Germinal center (tissue), 1 donor: ENCODE results near the gene GRID2IP.

Experiments used
- DNase-seq: peaks from one replicate; pipeline ENCODE4 v3.0.0; 2012; ENCODE audit warnings: mixed read lengths, low spot score

The GRID2IP gene

DNA sequence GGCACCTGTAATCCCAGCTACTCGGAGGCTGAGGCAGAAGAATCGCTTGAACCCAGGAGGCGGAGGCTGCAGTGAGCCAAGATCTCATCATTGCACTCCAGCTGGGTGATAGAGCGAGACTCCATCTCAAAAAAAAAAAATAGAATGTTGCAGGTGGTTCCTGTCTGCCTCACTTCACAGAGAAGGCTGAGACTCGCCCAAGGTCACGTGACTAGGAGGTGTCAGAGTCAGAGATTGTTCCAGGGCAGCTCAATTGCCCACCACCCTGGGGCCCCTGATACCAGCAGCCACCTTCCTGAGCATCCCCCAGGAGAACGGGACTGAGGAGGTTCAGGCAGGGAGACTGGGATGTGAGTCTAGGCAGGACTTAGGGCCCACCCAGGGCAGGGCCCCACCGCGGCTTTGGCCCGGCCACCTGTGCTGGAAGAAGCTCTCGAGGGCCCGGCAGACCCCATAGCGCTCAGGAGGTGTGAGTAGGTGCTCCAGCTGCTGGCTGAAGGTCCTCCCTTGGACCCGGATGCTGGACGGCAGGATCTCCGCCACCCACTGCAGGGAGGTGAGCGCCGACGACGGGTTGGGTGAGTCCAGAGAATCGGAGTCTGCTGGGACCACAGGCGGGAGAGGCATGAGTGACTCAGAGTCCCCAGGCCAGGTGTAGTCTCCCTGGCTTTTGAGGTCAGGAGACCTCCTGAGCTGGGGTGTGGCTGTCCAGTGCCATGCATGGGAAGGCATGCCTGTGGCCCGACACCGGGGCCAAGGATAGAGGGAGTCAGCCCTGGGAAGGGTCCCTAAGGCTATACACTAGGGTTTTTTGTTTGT, 30.9 kb downstream of the GRID2IP start:
- no peak for DNase-seq

DNA sequence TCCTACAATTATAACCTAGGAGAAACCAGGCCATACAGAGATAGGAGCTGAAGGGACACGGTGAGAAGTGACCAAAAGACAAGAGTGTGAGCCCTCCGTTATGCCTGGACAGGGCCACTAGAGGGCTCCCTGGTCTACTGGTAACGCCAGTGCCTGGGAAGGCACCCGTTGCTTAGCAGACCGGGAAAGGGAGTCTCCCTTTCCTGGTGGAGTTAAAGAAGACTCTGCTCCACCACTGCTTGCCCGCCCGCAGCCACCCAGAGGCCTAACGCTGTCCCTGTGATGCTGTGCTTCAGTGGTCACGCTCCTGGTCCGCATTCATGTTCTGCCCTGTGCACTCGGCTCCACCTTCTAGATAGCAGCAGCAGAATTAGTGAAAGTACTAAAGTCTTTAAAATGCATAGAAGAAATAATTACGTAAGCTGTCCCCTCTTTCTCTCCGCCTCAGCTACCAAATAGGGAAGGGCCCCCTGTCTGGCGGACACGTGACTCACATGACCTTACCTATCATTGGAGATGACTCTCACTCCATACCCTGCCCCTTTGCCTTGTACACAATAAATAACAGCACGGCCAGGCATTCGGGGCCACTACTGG, 34.8 kb downstream of the GRID2IP start:
- no peak for DNase-seq

DNA sequence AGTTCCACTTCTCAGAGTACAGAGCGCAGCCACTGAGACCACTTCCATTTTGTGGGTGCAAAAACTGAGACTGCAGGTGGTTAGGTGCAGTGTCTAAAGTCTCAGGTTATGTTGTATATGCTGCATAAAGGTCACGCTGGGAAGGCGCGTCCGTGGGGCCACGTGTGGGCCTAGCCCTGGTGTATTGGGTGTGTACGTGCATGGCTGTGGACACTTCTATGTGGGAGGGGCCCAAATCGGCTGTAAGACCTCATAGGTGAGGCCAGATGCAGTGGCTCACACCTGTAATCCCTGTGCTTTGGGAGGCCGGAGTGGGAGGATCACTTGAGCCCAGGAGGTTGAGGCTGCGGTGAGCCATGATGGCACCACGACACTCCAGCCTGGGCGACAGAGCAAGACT, 37.7 kb downstream of the GRID2IP start:
- DNase-seq: no peak

DNA sequence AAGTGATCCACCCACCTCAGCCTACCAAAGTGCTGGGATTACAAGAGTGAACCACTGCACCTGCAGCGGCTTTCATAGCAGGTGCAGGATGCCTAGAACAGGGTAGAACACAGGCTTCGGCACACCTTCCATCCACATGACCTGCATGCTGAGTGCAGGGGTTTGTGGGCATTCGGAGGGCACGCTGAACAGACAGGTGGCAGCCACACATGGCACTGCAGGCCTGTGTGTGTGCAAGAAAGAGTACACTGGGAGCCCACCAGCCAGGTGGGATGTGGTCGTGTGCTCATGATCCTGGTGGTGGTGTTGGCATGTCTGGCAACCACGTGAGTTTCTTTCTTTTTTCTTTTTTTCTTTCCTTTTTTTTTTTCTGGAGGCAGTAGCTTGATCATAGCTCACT, 38.4 kb downstream of the GRID2IP start:
- no peak for DNase-seq

DNA sequence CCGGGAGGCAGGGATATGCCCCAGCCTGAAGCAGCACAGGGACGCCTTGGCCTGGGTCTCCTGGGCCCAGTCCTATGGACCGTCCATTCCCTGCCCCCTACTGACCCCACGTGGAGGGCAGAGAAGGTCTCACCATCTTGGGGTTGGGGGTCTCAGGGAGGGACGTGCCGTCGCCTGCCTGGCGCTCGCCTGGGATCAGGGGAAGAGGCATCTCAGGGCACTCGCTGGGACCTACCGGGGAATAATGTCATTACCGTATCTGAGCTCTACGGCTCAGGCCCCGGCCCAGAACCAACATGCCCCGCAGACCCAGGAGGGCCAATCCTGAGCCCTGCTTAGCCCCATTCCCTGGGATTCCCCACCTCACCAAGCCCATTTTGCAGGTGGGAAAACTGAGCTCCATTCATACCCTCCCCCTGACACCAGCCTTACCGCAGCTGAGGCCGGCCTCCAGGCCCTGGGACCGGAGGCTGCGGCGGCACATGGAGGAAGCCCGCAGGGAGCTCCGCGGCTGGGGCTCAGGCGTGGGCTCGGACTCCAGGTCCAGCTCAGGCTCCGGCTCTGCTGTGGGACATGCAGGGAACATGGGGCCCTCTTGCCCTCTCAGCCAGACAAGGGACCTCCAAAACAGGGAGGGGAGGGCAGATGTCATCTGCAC, 40.7 kb downstream of the GRID2IP start:
- no peak for DNase-seq

DNA sequence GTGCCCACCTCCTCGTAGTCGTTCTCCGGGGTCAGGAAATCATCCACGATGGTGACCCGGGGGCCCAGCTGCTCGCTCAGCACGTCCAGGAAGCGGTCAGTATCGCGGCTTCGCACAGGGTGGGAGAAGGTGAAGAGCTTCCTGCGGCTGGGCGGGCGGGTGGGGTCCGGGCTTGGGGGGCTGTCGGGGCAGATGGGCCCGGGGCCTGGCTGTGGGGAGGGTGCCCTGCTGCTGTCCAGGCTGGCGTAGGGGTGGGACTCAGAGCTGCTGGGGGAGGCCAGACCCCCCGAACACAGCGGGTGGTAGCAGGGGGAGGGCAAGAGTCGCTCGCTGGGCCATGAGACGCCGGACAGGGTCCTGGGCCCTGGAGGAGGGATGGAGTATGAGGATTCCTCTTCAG, 42.3 kb downstream of the GRID2IP start:
- DNase-seq: no peak

DNA sequence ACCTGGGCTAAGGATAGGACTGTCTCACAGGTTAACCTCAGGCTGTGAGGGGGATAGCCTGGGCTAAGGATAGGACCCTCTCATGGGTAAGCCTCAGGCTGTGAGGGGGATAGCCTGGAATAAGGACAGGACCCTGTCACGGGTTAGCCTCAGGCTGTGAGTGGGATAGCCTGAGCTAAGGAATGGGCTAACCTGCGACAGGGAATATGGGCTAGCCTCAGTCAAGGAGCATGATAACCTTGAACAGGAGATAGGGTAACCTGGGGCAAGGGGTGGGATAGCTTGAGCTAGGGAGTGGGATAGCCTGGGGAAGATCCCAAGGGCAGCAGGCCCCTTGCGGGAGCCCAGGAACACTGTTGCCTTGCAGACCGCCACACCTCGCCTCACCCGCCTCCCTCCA, 42.7 kb downstream of the GRID2IP start:
- no peak for DNase-seq

DNA sequence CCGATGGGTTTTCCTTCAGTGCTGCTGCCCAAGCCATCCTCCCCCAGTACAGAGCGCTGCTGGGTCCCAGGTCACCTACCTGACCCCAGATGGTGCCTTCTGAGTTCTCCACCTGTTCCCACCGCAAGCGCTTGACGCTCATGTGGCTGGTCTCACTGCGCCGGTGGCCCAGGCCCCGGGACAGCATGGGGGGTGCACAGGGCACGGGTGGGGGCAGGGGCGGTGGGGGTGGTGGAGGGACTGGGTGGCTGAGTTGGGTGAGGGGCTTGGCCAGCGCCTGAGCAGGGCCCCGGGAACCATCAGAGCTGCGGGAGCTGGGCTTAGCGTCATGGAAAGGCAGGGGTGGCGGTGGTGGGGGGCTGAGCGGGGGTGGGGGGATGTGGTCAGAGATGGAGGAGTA, 43.4 kb downstream of the GRID2IP start:
- DNase-seq: no peak

DNA sequence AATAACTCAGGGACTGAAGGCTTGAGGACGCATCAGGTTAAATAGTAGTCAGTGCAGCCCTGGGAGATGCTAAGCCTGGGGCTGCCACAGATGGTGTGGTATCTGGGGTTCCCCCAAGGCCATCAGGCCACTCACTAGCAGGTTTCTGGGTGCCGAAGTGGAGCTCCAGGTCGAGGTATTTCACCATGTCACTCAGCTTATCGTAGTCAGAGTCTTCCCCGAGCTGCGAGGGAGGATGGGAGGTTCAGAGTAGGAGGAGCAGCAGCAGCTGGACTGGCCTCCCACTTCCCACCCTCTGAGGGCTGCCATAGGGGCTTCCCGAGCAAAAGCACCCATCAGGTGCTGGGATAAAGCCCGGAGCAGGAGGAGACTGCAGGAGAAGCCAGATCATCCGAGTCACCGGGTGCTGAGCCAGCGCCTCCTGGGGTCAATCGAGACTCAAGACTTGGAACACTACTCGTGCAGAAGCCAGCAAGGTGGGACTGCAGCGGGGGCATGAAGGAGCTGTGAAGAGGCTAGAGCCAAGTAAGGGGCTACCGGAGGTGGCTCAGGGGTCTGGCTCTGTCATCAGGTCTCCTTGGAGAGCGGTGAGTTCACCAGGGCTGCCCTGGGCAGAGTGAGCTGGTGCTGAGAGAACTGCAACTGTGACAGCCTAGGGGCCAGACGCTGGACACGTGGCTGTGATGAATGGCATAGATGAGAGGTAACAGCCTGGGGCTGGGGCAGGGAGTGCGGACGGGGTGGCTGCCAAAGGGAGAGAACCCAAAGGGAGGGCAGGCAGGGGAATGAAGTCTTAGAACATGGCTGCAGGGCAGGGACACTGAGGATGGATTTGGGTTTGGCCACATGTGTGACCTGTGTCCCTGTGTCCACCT, 45.3 kb downstream of the GRID2IP start:
- DNase-seq: no peak

DNA sequence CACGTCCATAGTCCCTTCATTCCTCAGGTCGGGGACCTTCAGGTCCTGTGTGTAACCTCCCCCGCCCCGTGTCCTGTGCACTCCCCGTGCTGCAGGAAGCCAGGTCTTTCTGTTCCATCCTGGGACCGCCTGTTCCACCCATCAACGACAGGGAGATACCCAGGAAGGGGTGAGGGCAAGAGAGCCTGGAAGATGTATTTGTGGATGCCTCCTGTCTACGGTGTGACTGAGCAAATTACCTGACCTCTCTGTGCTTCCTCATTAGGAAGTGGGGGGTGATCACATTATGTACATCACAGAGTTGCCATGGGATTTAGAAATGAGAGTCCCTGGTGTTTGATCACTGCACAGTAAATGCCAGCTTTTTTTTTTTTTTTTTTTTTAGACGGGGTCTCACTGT, 46.3 kb downstream of the GRID2IP start:
- DNase-seq: no peak

DNA sequence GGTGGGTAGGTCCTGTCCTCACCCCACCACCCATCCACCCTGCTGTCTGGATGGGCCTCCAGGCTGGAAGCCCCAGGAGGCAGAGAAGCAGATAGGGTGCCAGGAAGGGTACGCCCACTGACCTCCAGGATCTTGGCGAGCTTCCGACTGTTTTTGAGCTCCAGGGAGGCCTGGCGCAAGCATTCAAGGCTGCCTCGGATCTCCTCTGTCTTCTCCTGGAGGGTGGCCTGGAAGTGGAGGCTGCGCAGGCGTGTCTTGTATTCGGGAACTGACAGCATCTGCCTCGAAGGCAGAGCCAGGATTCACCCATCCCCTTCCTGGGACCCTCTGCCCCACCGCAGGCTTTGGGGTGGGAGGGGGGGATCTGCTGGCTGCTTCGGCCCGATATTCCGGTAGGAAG, 48.4 kb downstream of the GRID2IP start:
- DNase-seq: no peak

DNA sequence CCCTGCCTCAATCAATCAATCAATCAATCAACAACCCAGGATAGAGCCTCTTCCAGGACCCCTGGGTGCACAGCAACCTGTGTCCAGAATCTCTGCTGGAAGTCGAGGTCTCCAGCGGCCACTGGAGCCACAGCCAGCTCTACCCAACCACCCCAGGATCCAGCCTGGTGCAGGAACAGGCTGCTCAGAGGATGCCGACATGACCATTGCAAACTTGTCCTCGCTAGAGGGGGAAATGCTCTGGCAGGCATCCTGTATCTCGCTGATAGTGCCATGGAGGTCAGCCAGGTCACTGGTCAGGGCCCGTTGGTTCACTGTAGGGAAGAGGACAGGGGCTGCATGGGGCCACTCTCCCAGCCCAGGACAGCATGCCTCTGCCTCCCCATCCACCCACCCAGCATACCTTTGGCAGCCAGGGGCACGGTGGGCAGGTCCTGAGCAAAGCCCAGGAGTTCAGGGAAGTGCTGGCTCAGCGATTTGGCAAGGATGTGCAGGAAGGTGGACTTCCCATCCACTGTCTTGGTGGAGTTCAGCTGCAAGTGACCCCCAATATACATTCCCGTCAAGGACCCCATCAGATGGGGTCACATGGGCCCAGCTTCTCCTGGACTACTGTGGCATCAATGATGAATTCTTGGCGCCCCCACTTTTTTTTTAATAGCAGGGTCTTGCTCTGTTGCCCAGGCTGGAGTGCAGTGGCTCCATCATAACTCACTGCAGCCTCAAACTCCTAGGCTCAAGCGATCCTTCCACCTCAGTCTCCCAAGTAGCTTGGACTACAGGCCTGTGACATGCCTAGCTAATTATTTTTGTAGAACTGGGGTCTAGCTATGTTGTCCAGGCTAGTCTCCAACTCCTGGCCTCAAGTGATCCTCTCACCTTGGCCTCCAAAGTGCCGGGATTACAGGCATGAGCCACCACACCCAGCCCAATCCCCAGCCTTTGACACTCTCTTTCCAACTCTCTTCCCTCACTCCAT, 49.4 kb downstream of the GRID2IP start:
- DNase-seq: no peak

DNA sequence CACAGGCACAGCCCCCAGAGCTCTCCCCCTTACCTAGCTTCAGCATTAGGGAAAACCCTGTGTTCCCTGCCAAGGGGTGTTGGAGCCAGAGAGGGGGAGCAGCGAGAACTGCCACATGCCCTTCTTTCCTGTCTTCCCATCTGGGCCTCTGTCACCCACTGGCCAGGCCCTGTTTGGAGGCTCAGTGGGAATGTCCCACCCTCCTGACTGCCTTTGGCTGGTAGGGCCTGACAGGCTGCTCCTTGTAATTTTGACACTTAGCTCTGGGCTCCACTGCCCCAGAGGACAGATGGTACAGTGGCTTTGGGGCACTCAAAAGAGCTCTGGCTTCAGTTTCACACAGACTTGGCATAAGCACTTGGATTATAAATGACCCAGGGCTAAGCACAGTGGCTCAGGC, 50.6 kb downstream of the GRID2IP start:
- DNase-seq: no peak

DNA sequence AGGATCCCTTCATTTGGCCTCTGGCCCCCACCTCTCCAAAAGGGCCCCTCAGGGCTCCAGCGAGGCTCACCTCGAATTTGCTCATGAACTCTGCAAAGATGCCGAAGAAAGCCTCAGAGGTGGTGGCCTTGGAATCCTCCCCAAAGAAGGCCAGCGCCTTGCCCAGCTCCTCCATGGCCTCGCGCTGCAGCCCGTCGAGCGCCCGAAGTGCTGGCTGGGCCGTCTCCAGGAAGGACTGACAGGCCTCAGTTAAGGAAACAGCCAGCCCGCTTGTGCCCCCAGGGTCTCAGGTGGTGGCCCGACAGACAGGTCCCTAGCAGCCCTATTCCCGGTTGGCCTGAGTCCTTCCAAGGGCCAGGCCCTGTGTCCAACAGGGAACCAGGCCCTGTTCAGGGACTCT, 53.3 kb downstream of the GRID2IP start:
- no peak for DNase-seq

DNA sequence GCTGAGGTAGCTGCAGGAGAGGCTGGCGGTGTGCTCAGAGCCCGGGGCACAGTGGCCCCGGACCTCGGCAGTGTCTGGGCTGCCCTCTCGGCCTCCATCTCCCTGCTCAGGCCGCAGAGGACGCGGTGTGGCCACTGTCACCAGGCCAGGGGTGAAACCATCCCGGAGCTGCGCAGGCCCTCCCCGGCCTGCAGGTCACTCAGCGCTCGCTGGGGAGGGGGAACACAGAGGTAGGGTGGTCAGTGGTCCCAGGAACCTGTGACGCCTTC, 53.7 kb downstream of the GRID2IP start:
- no peak for DNase-seq

DNA sequence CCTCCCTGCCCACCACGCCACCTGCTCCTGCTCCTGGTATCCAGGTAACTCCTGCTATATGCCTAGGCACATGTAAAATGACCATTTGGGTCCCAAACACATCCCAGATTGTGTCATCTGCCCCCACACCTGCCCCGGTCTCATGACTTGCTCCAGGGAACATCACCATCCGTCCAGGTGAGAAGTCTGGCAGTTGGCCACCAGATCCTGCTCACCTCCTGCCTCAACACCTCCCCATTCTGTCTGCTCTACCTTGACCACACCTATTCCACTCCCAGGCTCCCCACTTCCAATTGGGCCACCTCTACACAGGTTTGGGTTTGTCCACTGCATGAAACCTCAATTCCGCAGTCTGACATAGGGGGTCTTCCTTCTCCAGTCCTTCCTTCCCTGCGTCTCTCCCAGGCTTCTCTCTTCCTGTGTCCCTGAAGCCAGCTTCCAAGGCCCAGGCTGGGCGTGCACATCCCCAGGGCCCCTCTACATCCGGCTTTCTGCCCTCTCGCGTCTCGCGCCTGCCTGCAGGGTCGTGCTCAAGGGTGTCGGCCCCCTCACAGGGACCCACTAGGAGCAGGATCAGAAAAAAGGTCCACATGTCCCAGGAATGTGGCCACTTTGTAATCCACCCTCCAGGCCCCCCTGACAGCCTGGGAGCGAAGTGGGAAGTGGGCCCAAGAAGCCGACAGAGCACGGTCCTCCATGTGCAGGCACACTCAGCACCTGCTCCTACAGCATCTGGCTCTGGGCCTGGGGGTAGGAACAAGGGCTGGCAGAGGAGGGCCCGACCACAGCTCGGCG, 54.2 kb downstream of the GRID2IP start:
- DNase-seq: no peak

DNA sequence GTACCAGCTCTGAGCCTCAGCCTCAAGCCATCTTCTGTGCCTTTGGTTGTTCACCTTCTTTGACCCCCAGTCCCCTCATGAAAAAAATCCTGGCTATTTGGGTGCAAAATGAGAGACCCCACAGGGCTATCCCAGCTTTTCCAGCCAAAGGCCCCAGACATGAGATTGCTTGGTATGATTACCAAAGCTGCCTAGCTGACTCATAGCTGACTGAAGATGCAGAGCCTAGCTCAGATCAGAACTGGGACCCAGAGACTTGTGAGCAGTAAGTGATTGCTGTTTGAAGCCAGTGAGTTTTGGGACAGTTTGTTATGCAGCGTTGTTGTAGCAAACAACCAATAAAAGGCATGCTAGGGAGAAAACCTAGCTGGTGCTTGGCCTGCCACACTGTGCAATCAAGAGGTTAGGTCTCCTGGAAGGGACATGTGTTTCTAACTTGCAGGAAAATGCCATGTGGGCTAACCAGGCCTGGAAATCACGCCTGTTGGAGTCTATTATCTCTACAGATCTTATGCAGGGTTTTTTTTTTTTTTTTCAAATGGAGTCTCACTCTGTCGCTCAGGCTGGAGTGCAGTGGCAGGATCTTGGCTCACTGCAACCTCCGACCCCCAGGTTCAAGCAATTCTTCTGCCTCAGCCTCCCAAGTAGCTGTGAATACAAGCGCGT, 55.5 kb downstream of the GRID2IP start:
- no peak for DNase-seq

DNA sequence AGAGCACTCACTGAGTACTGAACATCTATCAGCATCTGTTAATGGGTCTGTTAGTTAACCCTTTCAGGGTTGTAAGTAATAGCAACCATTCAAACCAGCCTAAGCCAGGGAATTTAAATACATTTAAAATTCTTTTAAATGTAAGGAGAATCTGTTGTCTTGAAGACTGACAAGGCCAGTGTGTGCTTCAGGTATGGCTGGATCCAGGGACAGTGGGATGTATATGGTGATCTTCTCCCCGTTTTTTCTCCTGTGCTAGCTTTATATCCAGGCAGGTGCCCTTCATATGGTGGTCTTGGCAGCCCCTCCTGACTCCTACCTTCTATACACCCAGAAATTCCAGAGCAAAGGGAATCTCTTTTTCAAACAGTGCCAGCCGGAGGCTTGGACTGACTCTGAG, 56.9 kb downstream of the GRID2IP start:
- no peak for DNase-seq

DNA sequence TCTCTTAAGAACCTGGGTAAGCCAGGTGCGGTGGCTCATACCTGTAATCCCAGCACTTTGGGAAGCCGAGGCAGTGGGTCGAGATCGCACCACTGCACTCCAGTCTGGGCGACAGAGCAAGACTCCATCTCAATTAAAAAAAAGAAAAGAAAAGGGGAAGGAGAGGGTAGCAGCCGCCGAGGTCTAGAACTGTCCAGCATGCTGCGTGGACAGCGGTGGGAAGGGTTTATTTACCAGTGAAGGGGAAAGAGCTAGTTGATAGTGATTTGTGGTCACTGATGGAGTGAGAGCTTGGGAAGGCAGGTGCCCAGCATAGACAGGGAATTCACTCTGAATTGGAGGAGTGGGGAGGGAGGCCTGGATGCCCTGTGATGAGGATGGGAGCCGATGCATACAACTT, 60.1 kb downstream of the GRID2IP start:
- no peak for DNase-seq

DNA sequence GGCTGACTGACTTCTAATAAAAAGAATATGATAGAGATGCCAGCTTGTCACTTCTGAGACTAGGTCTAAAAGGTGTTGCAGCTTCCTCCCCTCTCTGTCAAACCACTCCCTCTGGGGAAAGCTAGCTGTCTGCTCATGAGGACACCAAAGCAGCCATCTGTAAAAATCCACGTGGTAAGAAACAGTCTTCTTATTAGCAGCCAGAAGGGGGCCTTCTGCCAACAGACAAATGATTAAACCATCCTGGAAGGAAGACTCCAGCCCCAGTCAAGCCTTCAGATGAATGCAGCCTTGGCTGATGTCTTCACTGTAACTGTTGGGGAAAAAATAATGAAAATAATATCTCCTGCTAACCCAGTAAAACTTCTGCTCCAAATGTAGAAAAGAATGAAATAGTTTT, 61.6 kb downstream of the GRID2IP start:
- no peak for DNase-seq
